ENCODE measurements around the gene ZDHHC13. TPM values are rescaled to one million over a fixed set of nuclear protein-coding genes. Genes with fewer than 3 reads are reported as not detected.

Gene ZDHHC13, protein sequence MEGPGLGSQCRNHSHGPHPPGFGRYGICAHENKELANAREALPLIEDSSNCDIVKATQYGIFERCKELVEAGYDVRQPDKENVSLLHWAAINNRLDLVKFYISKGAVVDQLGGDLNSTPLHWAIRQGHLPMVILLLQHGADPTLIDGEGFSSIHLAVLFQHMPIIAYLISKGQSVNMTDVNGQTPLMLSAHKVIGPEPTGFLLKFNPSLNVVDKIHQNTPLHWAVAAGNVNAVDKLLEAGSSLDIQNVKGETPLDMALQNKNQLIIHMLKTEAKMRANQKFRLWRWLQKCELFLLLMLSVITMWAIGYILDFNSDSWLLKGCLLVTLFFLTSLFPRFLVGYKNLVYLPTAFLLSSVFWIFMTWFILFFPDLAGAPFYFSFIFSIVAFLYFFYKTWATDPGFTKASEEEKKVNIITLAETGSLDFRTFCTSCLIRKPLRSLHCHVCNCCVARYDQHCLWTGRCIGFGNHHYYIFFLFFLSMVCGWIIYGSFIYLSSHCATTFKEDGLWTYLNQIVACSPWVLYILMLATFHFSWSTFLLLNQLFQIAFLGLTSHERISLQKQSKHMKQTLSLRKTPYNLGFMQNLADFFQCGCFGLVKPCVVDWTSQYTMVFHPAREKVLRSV
- 22.4 and 26.8 TPM in 2 replicates for total RNA-seq (2022)
- percentile 86 among the genes with signal in this experiment for Bru-seq, nascent RNA
- percentile 78 among the genes with signal in this experiment for BruChase-seq, experiment 1, labeled RNA remaining after a 6-hour chase
- BruChase-seq, experiment 2, labeled RNA remaining after a 2-hour chase: percentile 81 among the genes with signal in this experiment
- long read RNA-seq, transcript ZDHHC13-202 (17 exons, 2,445 nt): major isoform, 43 of 55 reads
- long read RNA-seq, partial matches to known transcripts: 1 of 55 reads
- long read RNA-seq, other reads (novel, unspliced or antisense): 10 of 55 reads

DNA sequence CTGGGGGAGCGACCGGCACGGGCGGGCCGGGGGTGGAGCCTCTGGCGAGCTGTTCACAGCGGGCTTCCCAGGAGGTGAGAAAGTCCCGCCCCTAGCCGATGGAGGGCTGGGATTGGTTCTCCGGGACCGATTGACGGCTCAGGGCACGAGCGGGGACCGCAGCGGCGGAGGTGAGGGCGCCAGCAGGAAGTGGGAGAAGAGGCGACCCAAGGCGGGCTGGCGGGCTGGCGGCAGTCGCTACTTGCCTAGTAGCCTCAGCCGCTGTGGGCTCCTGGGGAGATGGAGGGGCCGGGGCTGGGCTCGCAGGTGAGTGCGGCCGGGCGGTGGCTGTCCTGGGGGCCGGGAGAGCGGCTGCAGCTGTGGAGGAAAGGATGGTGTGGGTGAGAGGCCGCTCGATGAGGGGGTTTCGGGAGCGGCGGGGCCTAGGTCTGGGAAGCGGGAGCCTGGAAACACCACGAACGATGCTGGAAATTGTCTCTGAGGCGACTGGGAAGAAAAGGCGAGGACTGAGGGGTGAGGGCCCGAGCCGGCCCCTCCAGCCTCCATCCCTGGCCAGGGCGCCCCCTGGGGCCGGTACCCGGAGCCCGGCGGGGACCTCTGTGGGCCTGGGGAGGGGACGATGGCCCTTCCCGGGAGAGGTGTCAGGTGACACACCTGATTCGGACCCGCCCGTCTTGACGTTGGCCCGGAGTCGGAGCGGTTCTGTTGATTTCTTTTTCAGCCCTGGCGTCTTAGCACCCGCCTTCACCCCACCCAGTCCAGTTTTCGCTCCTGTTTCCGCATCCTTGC lies at the start of gene ZDHHC13:
ZDHHC13 (plus strand) TSS at position 198 of the 789 bp plus-strand sequence; CDS start at position 280, 82 bp downstream.
- DNase-seq: peak; percentile 97
- H3K4me1 Mint-ChIP-seq (ENCODE audit: low read depth, unreplicated experiment): peaks cover 35% of the 10 kb centered on the region
- BruUV-seq (replicated peaks): no TSS peak
- peak within 1 kb of the TSS; percentile 89 for H3K4me3 Mint-ChIP-seq (ENCODE audit: low read depth, unreplicated experiment)
- CTCF ChIA-PET: interaction anchor here (1.0 to 1.8 kb wide), 3 partner anchors 38 to 46 kb away, joined by 7 to 13 read pairs (median 10); no protein-coding TSS in a partner anchor
- intact Hi-C loops (cut with micrococcal nuclease; ENCODE audit: unreplicated experiment): loop anchor here (2.0 kb wide), 1 partner anchor 38 kb away; no protein-coding TSS in a partner anchor
- H3K27me3 Mint-ChIP-seq (ENCODE audit: unreplicated experiment): no peaks in the 10 kb centered on the region
- peak within 1 kb of the TSS; percentile 77 for H3K27ac Mint-ChIP-seq (ENCODE audit: unreplicated experiment)
- H3K36me3 Mint-ChIP-seq (ENCODE audit: insufficient read depth, unreplicated experiment): peaks cover 22% of the 10 kb centered on the region
- H3K9me3 Mint-ChIP-seq (ENCODE audit: low read depth, unreplicated experiment): no peaks in the 10 kb centered on the region
- TF ChIP-seq, protein P1, sequence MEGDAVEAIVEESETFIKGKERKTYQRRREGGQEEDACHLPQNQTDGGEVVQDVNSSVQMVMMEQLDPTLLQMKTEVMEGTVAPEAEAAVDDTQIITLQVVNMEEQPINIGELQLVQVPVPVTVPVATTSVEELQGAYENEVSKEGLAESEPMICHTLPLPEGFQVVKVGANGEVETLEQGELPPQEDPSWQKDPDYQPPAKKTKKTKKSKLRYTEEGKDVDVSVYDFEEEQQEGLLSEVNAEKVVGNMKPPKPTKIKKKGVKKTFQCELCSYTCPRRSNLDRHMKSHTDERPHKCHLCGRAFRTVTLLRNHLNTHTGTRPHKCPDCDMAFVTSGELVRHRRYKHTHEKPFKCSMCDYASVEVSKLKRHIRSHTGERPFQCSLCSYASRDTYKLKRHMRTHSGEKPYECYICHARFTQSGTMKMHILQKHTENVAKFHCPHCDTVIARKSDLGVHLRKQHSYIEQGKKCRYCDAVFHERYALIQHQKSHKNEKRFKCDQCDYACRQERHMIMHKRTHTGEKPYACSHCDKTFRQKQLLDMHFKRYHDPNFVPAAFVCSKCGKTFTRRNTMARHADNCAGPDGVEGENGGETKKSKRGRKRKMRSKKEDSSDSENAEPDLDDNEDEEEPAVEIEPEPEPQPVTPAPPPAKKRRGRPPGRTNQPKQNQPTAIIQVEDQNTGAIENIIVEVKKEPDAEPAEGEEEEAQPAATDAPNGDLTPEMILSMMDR (IDR thresholded peaks at IDR 0.05; ENCODE audit: unreplicated experiment): peak; percentile 62

DNA sequence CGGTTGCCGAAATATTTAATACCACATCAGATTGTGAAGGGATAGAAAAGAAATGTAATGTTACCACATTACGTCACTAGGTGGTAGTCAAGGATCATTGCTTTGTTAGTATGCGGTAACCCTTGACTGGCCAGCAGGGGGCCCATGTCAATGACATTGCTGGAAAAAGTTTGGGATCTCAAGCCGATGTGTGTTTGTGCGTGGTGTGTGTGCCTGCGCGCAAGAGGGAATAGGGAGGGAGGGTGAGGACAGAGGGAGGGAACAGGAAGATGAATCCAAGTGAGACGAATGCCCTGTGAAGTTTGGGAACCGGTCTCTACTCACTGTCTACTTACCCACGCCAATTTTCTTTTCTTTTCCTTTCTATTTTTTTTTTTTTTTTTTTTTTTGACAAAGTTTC lies 45.7 kb upstream of the ZDHHC13 start:
- Mint-ChIP-seq H3K36me3 (ENCODE audit: insufficient read depth, unreplicated experiment) (no peaks in the 10 kb centered on the region), H3K27me3 (ENCODE audit: unreplicated experiment) (peaks cover 41% of the 10 kb centered on the region), H3K4me1 (ENCODE audit: low read depth, unreplicated experiment) (peaks cover 7% of the 10 kb centered on the region), H3K27ac (ENCODE audit: unreplicated experiment) (no peak overlapping the region), H3K4me3 (ENCODE audit: low read depth, unreplicated experiment) (no peak overlapping the region), H3K9me3 (ENCODE audit: low read depth, unreplicated experiment) (no peaks in the 10 kb centered on the region)
- DNase-seq: peak; percentile 79
- TF ChIP-seq, protein P1 (IDR thresholded peaks at IDR 0.05; ENCODE audit: unreplicated experiment): peak; percentile 94
- CTCF ChIA-PET: interaction anchor here (0.6 to 1.4 kb wide), 10 partner anchors 8 to 1677 kb away, joined by 3 to 10 read pairs (median 4); partner anchors contain the start of genes E2F8 and ZDHHC13
- intact Hi-C loops (cut with micrococcal nuclease; ENCODE audit: unreplicated experiment): loop anchor here (1.0 to 10.0 kb wide), 4 partner anchors 94 to 482 kb away; no protein-coding TSS in a partner anchor
- no TSS peak for BruUV-seq (replicated peaks)

DNA sequence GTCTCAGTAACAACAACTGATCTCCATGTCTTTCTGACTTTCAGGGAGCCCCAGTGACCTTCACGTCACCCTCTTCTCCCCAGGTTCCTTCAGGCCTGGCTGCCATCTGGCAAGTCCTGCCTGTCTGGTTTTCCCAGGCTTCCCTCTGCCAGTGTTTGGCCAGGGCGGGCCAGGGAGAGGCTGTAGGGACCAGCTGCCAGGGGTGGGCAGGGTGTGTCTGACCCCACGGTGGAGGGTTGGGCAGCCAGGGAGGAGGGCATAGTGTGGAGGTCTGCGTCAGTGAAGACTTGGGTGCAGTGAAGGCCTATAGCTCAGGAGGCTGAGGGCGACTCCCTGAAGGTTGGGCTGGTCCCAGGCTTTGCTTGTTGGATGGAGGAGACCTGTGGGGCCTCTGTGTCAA lies 44.5 kb upstream of the ZDHHC13 start:
- Mint-ChIP-seq H3K4me1 (ENCODE audit: low read depth, unreplicated experiment) (peaks cover 17% of the 10 kb centered on the region), H3K27ac (ENCODE audit: unreplicated experiment) (no peak overlapping the region), H3K4me3 (ENCODE audit: low read depth, unreplicated experiment) (no peak overlapping the region), H3K36me3 (ENCODE audit: insufficient read depth, unreplicated experiment) (no peaks in the 10 kb centered on the region), H3K9me3 (ENCODE audit: low read depth, unreplicated experiment) (no peaks in the 10 kb centered on the region), H3K27me3 (ENCODE audit: unreplicated experiment) (peaks cover 29% of the 10 kb centered on the region)
- DNase-seq: peak; percentile 25
- no TSS peak for BruUV-seq (replicated peaks)
- CTCF ChIA-PET: interaction anchor here (0.8 to 1.2 kb wide), 2 partner anchors 254 to 483 kb away, joined by 3 to 5 read pairs; no protein-coding TSS in a partner anchor
- TF ChIP-seq, protein P1 (IDR thresholded peaks at IDR 0.05; ENCODE audit: unreplicated experiment): no peak
- intact Hi-C loops (cut with micrococcal nuclease; ENCODE audit: unreplicated experiment): loop anchor here (5.0 to 10.0 kb wide), 3 partner anchors 92 to 240 kb away; no protein-coding TSS in a partner anchor
